H1 (cell line): ENCODE measurements around the gene MAP4K1. TPM values are rescaled to one million over a fixed set of nuclear protein-coding genes. Genes with fewer than 3 reads are reported as not detected.

ENCODE experiments used
- CTCF ChIA-PET: fragments of 300-600 bp; sonication (Branson Sonifier 250); formaldehyde crosslinking; loops from one replicate; lab custom pipeline; 2021; ENCODE audit not compliant: partially characterized antibody; lab: Charles Lee
- POLR2A ChIA-PET: fragments of 300-600 bp; sonication (Branson Sonifier 250); formaldehyde crosslinking; loops from one replicate; lab custom pipeline; 2021; ENCODE audit warnings: inconsistent platforms; ENCODE audit not compliant: partially characterized antibody; lab: Charles Lee
- DNase-seq, 2 experiments: peaks; one replicate each; pipeline versions ENCODE4 v3.0.0 to v3.0.0-alpha.2; 2010 to 2022; ENCODE audit warnings: low spot score in 2 of 2, low read depth in 1 of 2, mixed read lengths in 1 of 2
- FAIRE-seq: peaks from 2 replicates; lab custom pipeline; 2011; peaks lifted over from hg19 to GRCh38; lab: Jason Lieb, UNC
- H2AFZ ChIP-seq: 2 replicates; pipeline ENCODE4 v1.8.1; 2012; ENCODE audit warnings: low read length, inconsistent platforms
- H2AK5ac ChIP-seq: 2 replicates; pipeline ENCODE4 v1.6.1; 2013; ENCODE audit warnings: low read depth, low read length
- H2BK120ac ChIP-seq: replicated peaks from 2 replicates; pipeline ENCODE3; 2013; ENCODE audit warnings: low read depth, low read length, inconsistent platforms
- H2BK12ac ChIP-seq: 2 replicates; pipeline ENCODE4 v1.6.1; 2013; ENCODE audit warnings: low read depth, low read length
- H2BK15ac ChIP-seq: 2 replicates; pipeline ENCODE4 v1.6.1; 2013; ENCODE audit warnings: low read length
- H2BK20ac ChIP-seq: 2 replicates; pipeline ENCODE4 v1.6.1; 2013; ENCODE audit warnings: low read length
- H2BK5ac ChIP-seq: 2 replicates; pipeline ENCODE4 v1.6.1; 2013; ENCODE audit warnings: low read depth, low read length
- H3K14ac ChIP-seq: 2 replicates; pipeline ENCODE4 v1.6.1; 2013; ENCODE audit warnings: inconsistent platforms; ENCODE audit not compliant: insufficient read length
- H3K18ac ChIP-seq: 2 replicates; pipeline ENCODE4 v1.6.1; 2013; ENCODE audit warnings: low read length; ENCODE audit errors: extremely low read depth
- H3K23ac ChIP-seq: 2 replicates; pipeline ENCODE4 v1.6.1; 2013; ENCODE audit warnings: inconsistent platforms; ENCODE audit not compliant: insufficient read length
- H3K23me2 ChIP-seq: 2 replicates; pipeline ENCODE4 v1.6.1; 2013; ENCODE audit warnings: low read depth, low read length
- H3K27ac ChIP-seq: 2 replicates; pipeline ENCODE4 v1.6.1; 2011; ENCODE audit warnings: low read depth, low read length, inconsistent platforms
- H3K27me3 ChIP-seq, 4 experiments: replicated peaks in 1 of 4; 1 replicate in 1 of 4; 2 replicates in 3 of 4; pipeline versions ENCODE4 v1.6.1 to v1.8.1; 2011 to 2013; ENCODE audit warnings: low read length in 3 of 4, mild to moderate bottlenecking in 3 of 4, inconsistent platforms in 2 of 4, mixed read lengths in 2 of 4, moderate library complexity in 1 of 4; ENCODE audit not compliant: control insufficient read depth in 3 of 4, insufficient read depth in 3 of 4; ENCODE audit errors: extremely low read depth in 1 of 4
- H3K36me3 ChIP-seq, 4 experiments: 2 replicates each; pipeline versions ENCODE4 v1.6.1 to v1.8.1; 2011 to 2013; ENCODE audit warnings: mild to moderate bottlenecking in 4 of 4, low read length in 3 of 4, moderate library complexity in 2 of 4, control low read depth in 1 of 4, inconsistent platforms in 1 of 4; ENCODE audit not compliant: insufficient read depth in 4 of 4, control insufficient read depth in 2 of 4
- H3K4ac ChIP-seq: replicated peaks from 2 replicates; pipeline ENCODE3; 2013; ENCODE audit warnings: low read length, low read depth, mixed read lengths, inconsistent platforms; ENCODE audit not compliant: insufficient read length
- H3K4me1 ChIP-seq, 4 experiments: replicated peaks in 1 of 4; 1 replicate in 1 of 4; 2 replicates in 3 of 4; pipeline versions ENCODE4 v1.6.1 to v1.8.1; 2011 to 2013; ENCODE audit warnings: low read length in 3 of 4, inconsistent platforms in 2 of 4, mixed read lengths in 1 of 4; ENCODE audit not compliant: insufficient read depth in 4 of 4, control insufficient read depth in 3 of 4
- H3K4me2 ChIP-seq, 2 experiments: 2 replicates each; pipeline versions ENCODE4 v1.6.1 to v1.8.1; 2011 to 2013; ENCODE audit warnings: low read depth in 2 of 2, low read length in 2 of 2, control low read depth in 1 of 2, inconsistent platforms in 1 of 2, mild to moderate bottlenecking in 1 of 2; ENCODE audit not compliant: insufficient read depth in 1 of 2
- H3K4me3 ChIP-seq, 4 experiments: fragments of 200-600, 300-600 bp in 1 of 4; sonication (generic), shearing (Covaris generic), sonication (Bioruptor Twin) in 1 of 4; 2 replicates each; pipeline versions ENCODE4 v1.5.1 to v1.8.1; 2011 to 2016; ENCODE audit warnings: low read length in 4 of 4, low read depth in 3 of 4, control low read depth in 2 of 4, inconsistent platforms in 2 of 4, mild to moderate bottlenecking in 2 of 4, mixed read lengths in 1 of 4, moderate library complexity in 1 of 4; ENCODE audit not compliant: insufficient read depth in 2 of 4; ENCODE audit errors: extremely low read depth in 1 of 4
- H3K56ac ChIP-seq: replicated peaks from 2 replicates; pipeline ENCODE3; 2013; ENCODE audit warnings: low read depth, mild to moderate bottlenecking, mixed read lengths, low read length, inconsistent platforms; ENCODE audit not compliant: insufficient read length
- H3K79me1 ChIP-seq: 2 replicates; pipeline ENCODE4 v1.6.1; 2013; ENCODE audit warnings: low read depth, low read length, control low read depth
- H3K79me2 ChIP-seq, 2 experiments: 2 replicates each; pipeline versions ENCODE4 v1.6.1 to v1.8.1; 2012 to 2013; ENCODE audit warnings: low read length in 2 of 2, mild to moderate bottlenecking in 2 of 2, inconsistent platforms in 1 of 2; ENCODE audit not compliant: insufficient read depth in 2 of 2, control insufficient read depth in 1 of 2
- H3K9ac ChIP-seq, 4 experiments: replicated peaks in 1 of 4; 1 replicate in 1 of 4; 2 replicates in 3 of 4; pipeline versions ENCODE4 v1.6.1 to v1.8.1; 2011 to 2013; ENCODE audit warnings: low read depth in 3 of 4, low read length in 3 of 4, control low read depth in 2 of 4, mild to moderate bottlenecking in 2 of 4, moderate library complexity in 2 of 4, inconsistent platforms in 1 of 4; ENCODE audit errors: extremely low read depth in 1 of 4
- H3K9me3 ChIP-seq, 2 experiments: 2 replicates each; pipeline versions ENCODE4 v1.6.1 to v1.8.1; 2012 to 2013; ENCODE audit warnings: mild to moderate bottlenecking in 2 of 2, moderate library complexity in 2 of 2, control low read depth in 1 of 2, inconsistent platforms in 1 of 2, low read depth in 1 of 2, low read length in 1 of 2, mixed read lengths in 1 of 2; ENCODE audit not compliant: insufficient read depth in 2 of 2
- H4K20me1 ChIP-seq, 2 experiments: replicated peaks in 1 of 2; 2 replicates each; pipeline versions ENCODE3 to v1.8.1; 2011 to 2013; ENCODE audit warnings: inconsistent platforms in 2 of 2, low read length in 2 of 2, mild to moderate bottlenecking in 1 of 2; ENCODE audit not compliant: insufficient read depth in 2 of 2, control insufficient read depth in 1 of 2
- H4K5ac ChIP-seq: 2 replicates; pipeline ENCODE4 v1.6.1; 2013; ENCODE audit warnings: low read length, low read depth, mixed read lengths, inconsistent platforms; ENCODE audit not compliant: insufficient read length
- H4K8ac ChIP-seq: 2 replicates; pipeline ENCODE4 v1.8.0; 2013; ENCODE audit warnings: mild to moderate bottlenecking, moderate library complexity, low read length, inconsistent platforms; ENCODE audit not compliant: insufficient read depth; ENCODE audit errors: extremely low read depth
- H4K91ac ChIP-seq: replicated peaks from 2 replicates; pipeline ENCODE3; 2013; ENCODE audit warnings: low read length, mixed read lengths, inconsistent platforms; ENCODE audit not compliant: insufficient read length
- GTF2F1 ChIP-seq: IDR thresholded peaks from 2 replicates; pipeline ENCODE4 v1.6.1; 2012; ENCODE audit warnings: low read depth, low read length, improper control_type of control experiment, borderline replicate concordance
- KDM1A ChIP-seq: fragments of 200-600, 300-600 bp; sonication (generic); IDR thresholded peaks from 2 replicates; pipeline ENCODE4 v1.7.1; 2016; ENCODE audit warnings: mild to moderate bottlenecking, low read length, borderline replicate concordance
- SUZ12 ChIP-seq: fragments of 200-600 bp; sonication (generic); IDR thresholded peaks from 2 replicates; pipeline ENCODE4 v1.6.1; 2012; ENCODE audit warnings: mild to moderate bottlenecking, inconsistent platforms, low read length, moderate library complexity, mixed read lengths
- TAF7 ChIP-seq: optimal IDR thresholded peaks from 2 replicates; pipeline ENCODE3; 2011; ENCODE audit warnings: low read depth, mild to moderate bottlenecking, inconsistent platforms, low read length, moderate library complexity, borderline replicate concordance
- WGBS, 2 experiments: shearing (Covaris generic) in 1 of 2; methylation state at CpG; one replicate each; pipeline versions ENCODE4 v1.1.6 to v1.1.7; 2013 to 2015; ENCODE audit warnings: low lambda C conversion rate in 2 of 2, mixed read lengths in 2 of 2, inconsistent platforms in 1 of 2, low coverage in 1 of 2, missing lambda C conversion rate in 1 of 2; ENCODE audit not compliant: insufficient replicate concordance in 2 of 2, insufficient coverage in 1 of 2, insufficient read length in 1 of 2; ENCODE audit errors: extremely low coverage in 1 of 2, missing lambda C conversion rate in 1 of 2; 5-methylcytosine and 5-hydroxymethylcytosine counted together
- polyA plus RNA-seq, 7 experiments: library from polyadenylated mRNA; depleted of rRNA in 3 of 7; stranded (reverse) in 5 of 7; unstranded in 2 of 7; fragments of >200 nt in 5 of 7; fragments of 200-250 nt in 2 of 7; gene quantifications; 1 replicate in 5 of 7; 2 replicates in 1 of 7; 4 replicates in 1 of 7; pipeline versions ENCODE4 v1.2.1 to v1.2.3, GENCODE V29; 2011 to 2013; ENCODE audit warnings: missing spikeins in 2 of 7, mixed read lengths in 2 of 7
- total RNA-seq: library from RNA; stranded (reverse); fragmentation: NEBNext Ultra II Directional; extraction: Animal tissue kit (Norgen Biotek cat#: 25700); gene quantifications from 2 replicates; pipeline ENCODE4 v1.2.1, GENCODE V29; 2021

MAP4K1 gene
- total and polyA plus RNA-seq, 2 of the 8 experiments (the other 6 are each of a cell fraction or from before 2014, with no cell fraction given), result 9.0 to 10.4 TPM

- peaks cover 0 to 15% of the 10 kb centered on the region in 2 experiments; a peak in 2 of 4 replicates for H3K79me2 ChIP-seq
- no peak overlapping the region for H3K4me3 ChIP-seq
- POLR2A ChIA-PET, result interaction anchor here (0.7 to 2.0 kb wide), 5 partner anchors 12 to 229 kb away, joined by 3 to 10 read pairs (median 4); partner anchors contain the start of gene ACTN4
- peak overlapping the region; percentile 84; the same call in 1 of the 2 replicates for H2BK12ac ChIP-seq
- no peak for FAIRE-seq
- H3K14ac ChIP-seq, result no peak overlapping the region
- no peak overlapping the region for H3K56ac ChIP-seq
- H3K18ac ChIP-seq, result no peak overlapping the region
- H3K4ac ChIP-seq, result no peak overlapping the region
- H4K20me1 ChIP-seq, result peaks cover 0 to 4% of the 10 kb centered on the region in 2 experiments
- no peaks in the 10 kb centered on the region for H3K9me3 ChIP-seq
- H3K23ac ChIP-seq, result no peak overlapping the region
- H4K91ac ChIP-seq, result no peak overlapping the region
- no peak overlapping the region for H2BK5ac ChIP-seq
- H3K23me2 ChIP-seq, result peaks cover 2% of the 10 kb centered on the region
- no peak overlapping the region for H3K9ac ChIP-seq
- peaks cover 5 to 21% (median 14%) of the 10 kb centered on the region in 4 experiments for H3K36me3 ChIP-seq
- 97% methylated on average over 9 of the region's 9 CpGs; no CpG with 5 or more reads in 1 of the 2 experiments for WGBS, 2 experiments
- peak overlapping the region; percentile 25; the same call in 1 of the 2 replicates for H2AFZ ChIP-seq
- no peak overlapping the region for H2AK5ac ChIP-seq
- H2BK20ac ChIP-seq, result no peak overlapping the region
- H3K79me1 ChIP-seq, result peaks cover 7% of the 10 kb centered on the region
- H3K4me2 ChIP-seq, result peak overlapping the region in 1 of 2 experiments; percentile 81; a peak in 2 of 4 replicates
- no peak overlapping the region for H4K5ac ChIP-seq
- no peak overlapping the region for H2BK120ac ChIP-seq
- DNase-seq, result no peak
- H2BK15ac ChIP-seq, result peak overlapping the region; percentile 75; the same call in 1 of the 2 replicates
- peaks cover 4 to 14% (median 11%) of the 10 kb centered on the region in 4 experiments for H3K4me1 ChIP-seq
- H3K27me3 ChIP-seq, result no peaks in the 10 kb centered on the region
- CTCF ChIA-PET, result interaction anchor here (0.7 to 5.9 kb wide), 3 partner anchors 17 to 215 kb away, joined by 3 to 27 read pairs (median 3); partner anchors contain the start of gene FAM98C
- H3K27ac ChIP-seq, result no peak overlapping the region
- no peak overlapping the region for H4K8ac ChIP-seq
- TF ChIP-seq TAF7, result no peak
- TF ChIP-seq KDM1A, result no peak
- no peak for TF ChIP-seq GTF2F1
- no peak for TF ChIP-seq SUZ12
Measured at GRCh38 chr19:38617283-38617763, 430 bp downstream of the MAP4K1 start.
